IMR-90 (cell line): Measurements from ENCODE around the gene PDE4C. TPM values are rescaled to one million over a fixed set of nuclear protein-coding genes. Genes with fewer than 3 reads are reported as not detected.
"Not testable (repeated sequence)": the region's sequence is repeated elsewhere in the genome, so short reads cannot be mapped to it uniquely, and the experiment has no call there.

Source experiments
- ATAC-seq: fragments of 200-7000 bp; cut with Tn5 transposase; 2 replicates; pipeline ENCODE4 v1.9.1; 2020; ENCODE audit warnings: low read depth, mild to moderate bottlenecking, moderate library complexity
- BruUV-seq: library from RNA; stranded (reverse); fragments of 400-500 nt; replicated peaks from 2 replicates; lab custom pipeline; 2021; lab: Mats Ljungman, UMichigan
- CTCF ChIA-PET: fragments of 300-600 bp; formaldehyde crosslinking; extraction: SDS; loops from one replicate; lab custom pipeline; 2021; ENCODE audit warnings: antibody characterized with exemption; lab: Yijun Ruan, JAX
- POLR2A ChIA-PET: fragments of 300-600 bp; sonication (Branson Sonifier 250); formaldehyde crosslinking; loops from one replicate; lab custom pipeline; 2022; ENCODE audit warnings: antibody characterized with exemption; ENCODE audit not compliant: unreplicated experiment; lab: Charles Lee
- DNase-seq: peaks from one replicate; pipeline ENCODE4 v3.0.0; 2013
- H2AFZ ChIP-seq: replicated peaks from 2 replicates; pipeline ENCODE3; 2013; ENCODE audit warnings: low read length, mild to moderate bottlenecking; ENCODE audit not compliant: poor library complexity
- H2AK5ac ChIP-seq: 2 replicates; pipeline ENCODE4 v1.6.1; 2013; ENCODE audit warnings: low read depth, low read length, inconsistent platforms
- H2AK9ac ChIP-seq: replicated peaks from 2 replicates; pipeline ENCODE3; 2013; ENCODE audit warnings: mild to moderate bottlenecking, low read depth, low read length, moderate library complexity; ENCODE audit not compliant: poor library complexity
- H2BK120ac ChIP-seq: 2 replicates; pipeline ENCODE4 v1.6.1; 2013; ENCODE audit warnings: low read depth, low read length, inconsistent platforms
- H2BK15ac ChIP-seq: 3 replicates; pipeline ENCODE4 v1.6.1; 2013; ENCODE audit warnings: low read depth, low read length, inconsistent platforms
- H2BK20ac ChIP-seq: 2 replicates; pipeline ENCODE4 v1.6.1; 2013; ENCODE audit warnings: low read depth, mild to moderate bottlenecking, inconsistent platforms, low read length, moderate library complexity
- H2BK5ac ChIP-seq: 2 replicates; pipeline ENCODE4 v1.6.1; 2013; ENCODE audit warnings: mild to moderate bottlenecking, low read depth, low read length, inconsistent platforms; ENCODE audit not compliant: poor library complexity, severe bottlenecking
- H3K14ac ChIP-seq: replicated peaks from 2 replicates; pipeline ENCODE4 v1.6.1; 2013; ENCODE audit warnings: low read depth, low read length, inconsistent platforms
- H3K18ac ChIP-seq: 2 replicates; pipeline ENCODE4 v1.6.1; 2013; ENCODE audit warnings: low read depth, low read length, control low read depth
- H3K23ac ChIP-seq: 2 replicates; pipeline ENCODE4 v1.6.1; 2013; ENCODE audit warnings: low read depth, low read length, inconsistent platforms
- H3K27ac ChIP-seq: 2 replicates; pipeline ENCODE4 v1.5.1; 2013; ENCODE audit warnings: mild to moderate bottlenecking, control low read depth, low read length; ENCODE audit not compliant: insufficient read depth
- H3K27me3 ChIP-seq: 2 replicates; pipeline ENCODE4 v1.6.1; 2013; ENCODE audit warnings: low read length; ENCODE audit not compliant: control insufficient read depth, insufficient read depth
- H3K36me3 ChIP-seq: 2 replicates; pipeline ENCODE4 v1.6.1; 2013; ENCODE audit warnings: low read length, mixed read lengths; ENCODE audit not compliant: control insufficient read depth, insufficient read depth
- H3K4ac ChIP-seq: 2 replicates; pipeline ENCODE4 v1.6.1; 2013; ENCODE audit warnings: low read depth, low read length, inconsistent platforms
- H3K4me1 ChIP-seq: 2 replicates; pipeline ENCODE4 v1.6.1; 2013; ENCODE audit warnings: low read length, mixed read lengths; ENCODE audit not compliant: control insufficient read depth, insufficient read depth
- H3K4me2 ChIP-seq: 2 replicates; pipeline ENCODE4 v1.6.1; 2013; ENCODE audit warnings: low read depth, mild to moderate bottlenecking, control low read depth, low read length, moderate library complexity
- H3K4me3 ChIP-seq: 2 replicates; pipeline ENCODE4 v1.5.1; 2013; ENCODE audit warnings: low read depth, mild to moderate bottlenecking, control low read depth, low read length, moderate library complexity; ENCODE audit not compliant: insufficient read depth
- H3K56ac ChIP-seq: 2 replicates; pipeline ENCODE4 v1.6.1; 2013; ENCODE audit warnings: low read length, inconsistent platforms; ENCODE audit not compliant: insufficient read depth; ENCODE audit errors: extremely low read depth
- H3K79me1 ChIP-seq, 2 experiments: 2 replicates each; pipeline ENCODE4 v1.6.1; 2013; ENCODE audit warnings: low read length in 2 of 2, inconsistent platforms in 1 of 2, low read depth in 1 of 2
- H3K9ac ChIP-seq: 2 replicates; pipeline ENCODE4 v1.6.1; 2013; ENCODE audit warnings: low read depth, low read length, control low read depth
- H3K9me1 ChIP-seq: 2 replicates; pipeline ENCODE4 v1.6.1; 2013; ENCODE audit warnings: low read length, inconsistent platforms; ENCODE audit not compliant: insufficient read depth
- H3K9me3 ChIP-seq: 2 replicates; pipeline ENCODE4 v1.6.1; 2013; ENCODE audit warnings: low read length; ENCODE audit not compliant: control insufficient read depth, insufficient read depth
- H4K20me1 ChIP-seq: 2 replicates; pipeline ENCODE4 v1.6.1; 2013; ENCODE audit warnings: low read length, inconsistent platforms; ENCODE audit not compliant: insufficient read depth
- H4K5ac ChIP-seq: 2 replicates; pipeline ENCODE4 v1.6.1; 2013; ENCODE audit warnings: mild to moderate bottlenecking, low read depth, low read length, control low read depth
- H4K8ac ChIP-seq, 2 experiments: 2 replicates each; pipeline ENCODE4 v1.6.1; 2013; ENCODE audit warnings: low read depth in 2 of 2, low read length in 2 of 2, control low read depth in 1 of 2, inconsistent platforms in 1 of 2
- H4K91ac ChIP-seq: 2 replicates; pipeline ENCODE4 v1.6.1; 2013; ENCODE audit warnings: low read depth, low read length, inconsistent platforms; ENCODE audit not compliant: insufficient read depth
- WGBS, 2 experiments: methylation state at CpG; one replicate each; pipeline versions ENCODE4 v1.1.5 to v1.1.7; 2013; ENCODE audit warnings: missing lambda C conversion rate in 2 of 2; ENCODE audit not compliant: insufficient read length in 1 of 2; ENCODE audit errors: extremely low coverage in 2 of 2; 5-methylcytosine and 5-hydroxymethylcytosine counted together
- dilution Hi-C: fragments of 300-500 bp; cut with HindIII; formaldehyde crosslinking; loops from one replicate; pipeline ENCODE4 v1.14.3; 2018; ENCODE audit warnings: low sequenced_read_pairs; ENCODE audit not compliant: unreplicated experiment
- in situ Hi-C: fragments of 300-500 bp; cut with MboI; formaldehyde crosslinking; loops from 3 replicates; pipeline ENCODE4 v1.14.3; 2019; ENCODE audit warnings: low sequenced_read_pairs, inconsistent platforms, mixed read lengths
- intact Hi-C: fragments of 100-400 bp; cut with micrococcal nuclease; formaldehyde crosslinking; loops from 2 replicates; pipeline ENCODE4 v1.10.0; 2022
- polyA plus RNA-seq, 3 experiments: library from polyadenylated mRNA; depleted of rRNA; stranded (reverse); fragments of >200 nt; gene quantifications; 2 replicates each; pipeline ENCODE4 v1.2.3, GENCODE V29; 2012; ENCODE audit warnings: low replicate concordance in 1 of 3
- total RNA-seq: library from RNA; depleted of rRNA; stranded (reverse); fragments of >200 nt; gene quantifications from 2 replicates; pipeline ENCODE4 v1.2.3, GENCODE V29; 2012

The PDE4C gene
- total and polyA plus RNA-seq, 2 of the 4 experiments (the other 2 are of a cell fraction) = 0.18 to 0.24 TPM

DNA sequence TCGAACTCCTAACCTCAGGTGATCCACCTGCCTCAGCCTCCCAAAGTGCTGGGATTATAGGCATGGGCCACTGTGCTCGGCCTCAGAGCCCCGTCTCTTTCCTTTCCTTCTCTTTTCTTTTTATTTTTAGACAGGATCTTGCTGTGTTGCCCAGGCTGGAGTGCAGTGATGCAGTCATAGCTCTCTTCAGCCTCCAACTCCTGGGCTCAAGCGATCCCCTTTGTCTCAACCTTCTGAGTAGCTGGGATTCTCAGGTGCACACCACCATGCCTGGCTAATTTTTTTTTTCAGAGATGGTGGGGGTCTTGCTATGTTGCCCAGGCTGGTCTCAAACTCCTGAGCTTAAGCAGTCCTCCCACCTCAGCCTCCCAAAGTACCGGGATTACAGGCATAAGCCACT lies 16.3 kb downstream of the PDE4C start:
- H3K9ac ChIP-seq, H3K27ac ChIP-seq, in situ Hi-C loops, H3K9me3 ChIP-seq, H2AK9ac ChIP-seq, H3K4me3 ChIP-seq, H3K18ac ChIP-seq, H3K56ac ChIP-seq, H2AFZ ChIP-seq, H3K23ac ChIP-seq, H3K14ac ChIP-seq, H2BK20ac ChIP-seq, H4K5ac ChIP-seq, H3K27me3 ChIP-seq, H4K8ac ChIP-seq, H2BK15ac ChIP-seq, DNase-seq, H2BK5ac ChIP-seq, dilution Hi-C loops, BruUV-seq, H4K20me1 ChIP-seq, POLR2A ChIA-PET, H3K36me3 ChIP-seq, H3K4me2 ChIP-seq, ATAC-seq, H3K9me1 ChIP-seq: not testable (repeated sequence)
- CTCF ChIA-PET = interaction anchor here (0.5 to 1.0 kb wide), 2 partner anchors 70 to 1092 kb away, joined by 3 to 4 read pairs; no protein-coding TSS in a partner anchor
- Histone ChIP-seq H3K4ac (peak overlapping the region; percentile 25), H2BK120ac (peak overlapping the region; percentile 32; the same call in 1 of the 2 replicates), H2AK5ac (peak overlapping the region; percentile 15; the same call in 1 of the 2 replicates), H3K79me1 (peaks cover 0 to 23% of the 10 kb centered on the region in 2 experiments; a peak in 3 of 4 replicates), H3K4me1 (peaks cover 11% of the 10 kb centered on the region), H4K91ac (peak overlapping the region; percentile 21; the same call in 1 of the 2 replicates)
- intact Hi-C loops = loop anchor here (2.0 to 10.0 kb wide), 2 partner anchors 69 to 205 kb away; partner anchors contain the start of gene SSBP4
- no CpG with 5 or more reads among the region's 5 CpGs for WGBS, 2 experiments
